ENCODE data around the gene CDH22.

The CDH22 gene

DNA sequence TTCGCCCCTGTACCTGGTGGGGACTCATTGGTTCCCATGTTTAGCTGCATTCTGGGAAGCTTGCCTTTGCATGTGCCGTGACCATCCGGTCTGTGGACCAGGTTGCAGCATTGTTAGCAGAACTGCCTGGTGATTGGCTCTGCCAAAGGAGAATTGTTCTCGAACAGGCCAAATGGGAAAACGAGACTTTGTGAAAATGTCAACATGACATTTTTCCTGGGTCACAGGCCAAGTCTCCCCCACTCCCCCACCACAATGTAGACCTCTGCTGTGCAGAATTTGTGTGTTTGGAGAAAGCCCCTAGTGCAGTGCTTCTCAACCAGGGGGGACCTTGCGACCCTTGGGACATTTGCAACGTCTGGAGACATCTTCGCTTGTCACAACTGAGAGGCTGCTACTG, 23.2 kb downstream of the CDH22 start:
- H3K27ac ChIP-seq, result no peak overlapping the region
- H3K4me3 ChIP-seq, result no peak overlapping the region
- DNase-seq (ENCODE audit: low spot score), result no peak
- TF ChIP-seq, protein P1, sequence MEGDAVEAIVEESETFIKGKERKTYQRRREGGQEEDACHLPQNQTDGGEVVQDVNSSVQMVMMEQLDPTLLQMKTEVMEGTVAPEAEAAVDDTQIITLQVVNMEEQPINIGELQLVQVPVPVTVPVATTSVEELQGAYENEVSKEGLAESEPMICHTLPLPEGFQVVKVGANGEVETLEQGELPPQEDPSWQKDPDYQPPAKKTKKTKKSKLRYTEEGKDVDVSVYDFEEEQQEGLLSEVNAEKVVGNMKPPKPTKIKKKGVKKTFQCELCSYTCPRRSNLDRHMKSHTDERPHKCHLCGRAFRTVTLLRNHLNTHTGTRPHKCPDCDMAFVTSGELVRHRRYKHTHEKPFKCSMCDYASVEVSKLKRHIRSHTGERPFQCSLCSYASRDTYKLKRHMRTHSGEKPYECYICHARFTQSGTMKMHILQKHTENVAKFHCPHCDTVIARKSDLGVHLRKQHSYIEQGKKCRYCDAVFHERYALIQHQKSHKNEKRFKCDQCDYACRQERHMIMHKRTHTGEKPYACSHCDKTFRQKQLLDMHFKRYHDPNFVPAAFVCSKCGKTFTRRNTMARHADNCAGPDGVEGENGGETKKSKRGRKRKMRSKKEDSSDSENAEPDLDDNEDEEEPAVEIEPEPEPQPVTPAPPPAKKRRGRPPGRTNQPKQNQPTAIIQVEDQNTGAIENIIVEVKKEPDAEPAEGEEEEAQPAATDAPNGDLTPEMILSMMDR (IDR thresholded peaks at IDR 0.05), result no peak

DNA sequence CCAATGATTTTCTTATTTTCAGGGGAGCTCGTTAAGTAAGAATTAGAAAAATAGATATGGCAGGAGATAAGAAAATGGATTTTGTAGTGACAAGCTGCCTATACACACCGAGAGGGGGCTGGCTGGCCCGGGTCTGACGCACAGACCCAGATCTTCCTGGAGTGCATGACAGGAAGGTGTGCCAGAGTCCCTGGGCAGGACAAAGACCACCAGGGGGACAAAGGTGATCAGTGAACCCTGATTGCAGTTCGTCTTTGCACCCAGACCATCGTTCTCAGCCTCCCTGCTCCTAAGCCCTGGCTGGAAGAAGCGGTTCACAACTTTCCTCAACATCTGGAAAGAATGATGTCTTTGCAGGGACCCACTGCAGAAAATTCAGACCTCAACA, 24.3 kb downstream of the CDH22 start:
- TF ChIP-seq, protein P1 (IDR thresholded peaks at IDR 0.05), result no peak
- DNase-seq (ENCODE audit: low spot score), result no peak
- no peak overlapping the region for H3K27ac ChIP-seq

GRCh38 chr20:46283426-46284039, 24.8 kb downstream of the CDH22 start:
- TF ChIP-seq, protein P1 (IDR thresholded peaks at IDR 0.05), result no peak
- no peak for DNase-seq (ENCODE audit: low spot score)
- Histone ChIP-seq H3K4me3 (no peak overlapping the region), H3K27ac (no peak overlapping the region)

More for the DNA sequence above, 24.3 kb downstream of the CDH22 start:
- H3K4me3 ChIP-seq, result no peak overlapping the region

GRCh38 chr20:46282669-46283068, 25.6 kb downstream of the CDH22 start:
- no peak overlapping the region for H3K27ac ChIP-seq
- TF ChIP-seq, protein P1 (IDR thresholded peaks at IDR 0.05), result no peak
- no peak overlapping the region for H3K4me3 ChIP-seq
- no peak for DNase-seq (ENCODE audit: low spot score)

DNA sequence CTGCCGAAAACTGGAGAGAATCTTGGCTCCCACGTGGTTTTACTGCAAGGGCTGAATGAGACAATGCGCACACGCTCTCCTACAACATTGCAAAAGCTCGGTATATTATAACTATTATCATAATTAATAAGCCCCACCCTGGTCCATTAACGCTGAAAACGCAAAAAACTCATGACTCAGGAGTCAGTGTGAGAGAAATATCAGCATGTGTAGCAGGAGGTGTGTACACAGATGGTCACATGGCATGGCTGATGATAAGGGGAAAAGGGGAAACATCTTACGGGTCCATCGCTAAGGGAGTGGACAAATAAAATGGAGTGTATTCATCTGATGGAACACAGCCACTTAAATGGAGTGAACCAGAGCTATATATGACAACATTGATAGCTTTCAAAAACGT, 29.2 kb downstream of the CDH22 start:
- Histone ChIP-seq H3K27ac (no peak overlapping the region), H3K4me3 (no peak overlapping the region)
- no peak for DNase-seq (ENCODE audit: low spot score)
- TF ChIP-seq, protein P1 (IDR thresholded peaks at IDR 0.05), result no peak

GRCh38 chr20:46277602-46278001, 30.7 kb downstream of the CDH22 start:
- Histone ChIP-seq H3K4me3 (no peak overlapping the region), H3K27ac (no peak overlapping the region)
- DNase-seq (ENCODE audit: low spot score), result no peak
- TF ChIP-seq, protein P1 (IDR thresholded peaks at IDR 0.05), result no peak

DNA sequence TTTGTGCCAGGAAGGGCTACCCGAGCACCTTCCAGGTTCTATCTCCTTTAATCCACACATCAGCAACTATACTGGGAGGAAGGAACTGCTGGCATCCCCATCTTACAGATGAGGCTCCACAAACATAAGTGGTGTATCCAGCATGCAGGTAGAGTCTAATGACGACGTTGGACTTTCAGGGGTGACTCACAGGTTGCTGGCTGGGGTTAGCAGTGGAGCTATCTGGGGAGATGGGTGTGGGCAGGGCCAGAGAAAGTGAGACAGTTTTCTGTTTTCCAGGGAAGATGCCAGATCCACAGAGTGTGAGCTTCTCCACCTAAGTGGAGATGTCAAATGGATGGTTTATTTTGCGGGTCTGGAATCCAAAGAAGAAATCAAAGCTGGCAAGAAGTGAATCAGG, 31.8 kb downstream of the CDH22 start:
- H3K4me3 ChIP-seq, result no peak overlapping the region
- no peak for DNase-seq (ENCODE audit: low spot score)
- TF ChIP-seq, protein P1 (IDR thresholded peaks at IDR 0.05), result no peak
- no peak overlapping the region for H3K27ac ChIP-seq
